HG02642 (cell line): Measurements from ENCODE around the gene COX5A.

ENCODE experiments used
- ATAC-seq: cut with Tn5 transposase; IDR thresholded peaks from one replicate; pipeline ENCODE4 v1.9.1; 2021; ENCODE audit warnings: mild to moderate bottlenecking; ENCODE audit not compliant: unreplicated experiment, poor library complexity

The COX5A gene

DNA sequence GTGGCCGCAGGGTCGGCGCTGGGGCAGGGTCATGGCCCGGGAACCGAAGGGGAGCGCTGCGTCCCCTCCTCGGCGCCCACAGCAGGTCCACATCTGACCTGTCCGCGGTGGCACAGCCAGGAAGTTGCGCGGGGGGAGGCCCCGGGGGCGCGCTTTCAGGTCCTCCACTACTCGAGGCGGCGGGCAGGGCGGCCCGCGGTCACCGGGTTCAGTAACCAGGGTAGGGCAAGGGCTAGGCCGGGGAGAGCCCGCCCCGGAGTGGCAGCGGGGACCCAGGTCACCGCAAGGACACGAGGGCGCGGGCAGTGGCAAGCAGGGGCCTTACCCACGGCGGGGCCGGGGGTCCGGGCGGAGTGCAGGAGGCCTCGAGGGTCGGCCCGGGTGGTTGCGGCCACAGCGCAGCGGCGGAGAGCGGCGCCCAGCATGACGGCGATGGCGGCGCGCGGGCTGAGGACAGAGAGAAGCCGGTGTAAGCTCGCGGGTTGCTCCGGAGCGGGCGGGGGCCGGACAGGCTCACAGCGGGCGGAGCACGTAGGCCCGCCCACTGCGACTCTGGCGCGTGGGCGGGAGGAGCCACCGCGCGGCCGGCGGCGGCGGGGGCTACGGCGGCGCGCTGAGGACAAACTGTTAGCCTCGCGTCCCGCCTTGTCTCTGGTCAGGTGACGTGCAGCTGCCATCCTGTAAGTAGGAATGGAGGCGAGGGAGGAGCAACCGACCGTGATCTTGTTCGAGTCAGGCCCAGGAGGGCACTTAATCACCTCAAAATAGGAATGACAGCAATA lies at the start of gene COX5A:
Gene COX5A (minus strand): TSS at position 484 of the 782 bp plus-strand sequence. CDS start 59 bp downstream, at position 425.
- ATAC-seq = peak; percentile 91

DNA sequence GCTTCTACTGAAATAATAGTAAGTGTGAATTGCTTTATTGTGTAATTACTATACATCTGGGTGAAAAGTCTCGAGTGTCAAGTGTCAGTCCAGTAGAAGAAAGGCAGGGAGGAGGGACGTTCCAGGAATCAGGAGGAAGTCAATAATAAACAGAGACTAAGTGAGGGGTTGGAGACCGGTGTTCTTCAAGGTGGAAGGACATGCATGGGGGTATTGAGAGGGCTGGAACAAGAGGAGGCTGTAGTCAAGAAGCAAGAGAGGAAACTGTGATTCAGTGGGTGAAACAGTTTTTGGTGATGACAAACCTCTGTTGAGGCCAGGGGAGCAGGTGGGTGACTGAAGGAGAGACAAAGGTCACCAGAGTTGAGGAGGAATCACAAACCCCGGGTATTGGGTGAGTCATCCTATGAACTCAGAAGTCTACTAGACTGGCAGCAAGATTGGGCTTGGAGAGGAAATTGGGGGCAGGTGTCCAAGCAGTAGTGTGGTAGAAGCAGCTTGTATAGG lies 45.9 kb upstream of the COX5A start:
- ATAC-seq = no peak

DNA sequence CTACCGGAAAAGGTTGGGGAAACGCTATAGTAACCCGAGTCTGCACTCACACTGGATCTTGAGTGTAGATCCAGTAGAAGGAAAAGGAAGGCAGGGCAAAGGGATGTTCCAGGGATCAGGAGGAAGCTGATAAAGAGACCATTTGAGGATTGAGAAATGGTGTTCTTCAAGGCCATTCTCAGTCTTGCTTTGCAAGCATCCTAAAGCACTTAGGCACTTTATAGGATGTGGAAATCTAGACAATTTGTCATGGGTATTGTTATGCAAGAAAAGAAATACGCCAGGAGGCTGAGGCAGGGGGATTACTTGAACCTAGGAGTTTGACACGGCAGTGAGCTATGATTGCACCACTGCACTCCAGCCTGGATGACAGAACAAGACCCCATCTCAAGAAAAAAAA lies 44.3 kb upstream of the COX5A start:
- no peak for ATAC-seq

DNA sequence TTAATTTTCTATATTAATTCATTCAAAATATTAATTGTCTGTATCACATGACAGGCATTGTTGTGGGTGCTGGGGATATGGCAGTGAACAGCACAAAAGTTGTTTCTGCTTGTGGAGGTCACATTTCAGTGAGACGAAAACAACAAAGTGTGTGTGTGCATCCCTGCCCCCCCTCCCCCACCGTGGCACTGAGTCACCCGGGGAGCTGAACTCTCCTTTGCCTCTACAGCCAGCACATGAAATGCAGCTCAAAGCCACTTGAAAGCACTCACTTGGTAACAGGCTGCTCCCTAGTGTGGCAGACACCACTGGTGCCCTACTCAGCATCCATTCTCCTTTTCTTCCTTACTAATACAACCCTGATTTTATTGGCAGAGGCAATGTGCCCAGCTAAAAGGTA lies 40.6 kb upstream of the COX5A start:
- ATAC-seq = no peak

DNA sequence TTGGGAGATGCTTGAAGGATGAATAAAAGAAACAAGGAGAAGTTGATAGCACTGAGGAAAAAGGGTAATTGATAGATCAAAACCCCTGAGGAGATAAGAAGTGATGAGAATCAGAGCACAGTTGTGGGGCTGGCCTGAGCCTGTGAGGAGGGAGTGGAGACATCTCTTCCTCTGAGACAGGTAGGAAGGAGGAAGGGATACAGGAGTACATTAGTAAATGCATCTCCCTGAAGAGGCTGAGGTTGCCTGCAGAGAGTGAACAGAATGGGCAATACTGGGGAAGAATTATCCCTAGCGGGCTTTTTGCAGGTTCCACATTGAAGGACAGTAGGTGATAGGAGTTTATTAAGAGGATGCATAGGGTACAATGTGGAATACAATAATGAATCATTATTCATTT lies 40.2 kb upstream of the COX5A start:
- ATAC-seq = no peak

DNA sequence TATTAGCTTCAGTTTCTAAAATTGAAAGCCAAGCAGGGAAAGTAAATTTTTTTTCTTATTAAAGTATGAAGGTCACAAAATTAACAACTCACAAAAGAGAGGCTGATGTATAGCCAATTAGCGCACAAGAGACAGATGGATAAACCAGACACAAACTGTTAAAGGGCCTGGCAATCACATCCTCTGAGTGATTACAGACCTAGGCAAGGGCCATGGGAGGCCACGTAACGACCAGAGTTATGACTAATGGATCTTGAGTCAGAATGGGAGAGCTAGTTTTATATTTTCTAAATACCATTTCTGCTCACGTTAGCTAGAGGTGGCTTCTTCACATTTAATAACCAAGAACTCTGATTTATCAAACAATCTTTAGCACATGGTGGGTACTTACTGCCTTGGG lies 39.7 kb upstream of the COX5A start:
- no peak for ATAC-seq

DNA sequence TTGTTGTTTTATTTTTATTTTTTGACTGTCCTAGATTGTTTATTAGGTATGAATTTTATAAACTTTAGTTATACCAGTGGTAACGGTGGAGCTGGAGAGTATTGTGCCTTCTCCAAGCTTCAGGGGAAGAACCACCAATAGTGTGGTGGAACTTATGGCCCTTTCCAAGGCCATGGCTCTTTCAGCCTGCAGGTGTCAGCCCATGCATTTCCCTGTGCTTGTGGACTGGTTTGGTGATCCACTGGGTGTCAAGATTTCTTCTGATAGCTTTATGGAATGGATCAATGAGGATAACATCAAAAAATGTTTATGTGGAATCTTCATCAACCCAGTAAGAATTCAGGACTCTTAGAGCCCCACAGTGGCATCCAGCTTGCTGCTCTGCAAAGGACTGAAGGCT lies 38.3 kb upstream of the COX5A start:
- ATAC-seq = no peak

DNA sequence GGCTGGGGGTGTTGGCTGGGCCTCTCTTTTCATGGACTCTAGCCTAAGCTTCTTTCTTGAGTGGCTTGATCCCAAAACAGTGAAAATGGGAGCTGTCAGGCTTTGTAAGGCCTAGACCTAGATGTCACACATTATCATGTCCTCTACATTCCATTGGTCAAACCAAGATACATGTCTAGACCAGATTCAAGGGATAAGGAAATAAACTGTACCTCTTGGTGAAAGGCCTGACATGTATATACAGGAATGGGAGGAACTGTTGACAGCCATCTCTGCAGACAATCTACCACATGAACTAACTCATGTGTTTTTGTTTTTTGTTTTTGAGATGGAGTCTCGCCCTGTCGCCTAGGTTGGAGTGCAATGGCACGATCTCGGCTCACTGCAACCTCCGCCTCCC lies 29.8 kb upstream of the COX5A start:
- no peak for ATAC-seq

DNA sequence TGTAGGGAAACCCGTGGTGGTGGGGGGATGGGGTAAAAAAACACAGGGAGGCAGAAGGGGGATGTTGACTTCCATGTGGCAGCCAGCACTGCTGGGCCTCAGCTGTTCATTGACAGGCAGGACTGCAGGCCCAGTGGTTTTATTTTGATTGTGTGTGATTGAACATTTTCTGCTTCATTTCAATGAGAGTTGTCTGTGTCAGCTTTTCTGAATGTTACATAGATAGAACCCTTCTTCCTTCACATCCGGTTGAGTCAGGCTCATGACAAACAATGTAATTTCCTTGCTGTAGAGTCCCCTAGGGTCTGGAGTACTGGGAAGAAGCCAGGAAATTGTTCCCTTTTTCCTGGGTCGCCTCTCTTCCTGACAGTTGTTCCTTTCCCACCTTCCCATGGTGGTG lies 26.9 kb upstream of the COX5A start:
- ATAC-seq = no peak

DNA sequence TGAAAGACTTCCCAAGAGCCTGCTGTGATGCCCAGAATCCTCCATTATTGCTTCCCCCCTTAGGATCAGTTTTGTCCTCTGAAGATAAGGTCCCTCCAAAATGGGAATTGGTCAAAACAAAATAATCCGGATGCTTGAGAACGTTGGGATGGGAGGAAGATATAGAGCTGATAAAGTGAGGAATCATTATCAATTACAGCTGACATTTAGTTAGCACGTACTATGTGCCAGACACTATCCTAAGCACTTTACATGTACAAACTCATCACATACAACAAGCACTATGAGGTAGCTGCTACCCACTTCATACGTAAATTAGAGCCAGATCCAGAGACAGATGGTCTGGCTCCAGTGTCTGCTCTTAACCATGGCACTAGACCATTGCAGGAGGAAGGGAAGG lies 25.3 kb upstream of the COX5A start:
- no peak for ATAC-seq

DNA sequence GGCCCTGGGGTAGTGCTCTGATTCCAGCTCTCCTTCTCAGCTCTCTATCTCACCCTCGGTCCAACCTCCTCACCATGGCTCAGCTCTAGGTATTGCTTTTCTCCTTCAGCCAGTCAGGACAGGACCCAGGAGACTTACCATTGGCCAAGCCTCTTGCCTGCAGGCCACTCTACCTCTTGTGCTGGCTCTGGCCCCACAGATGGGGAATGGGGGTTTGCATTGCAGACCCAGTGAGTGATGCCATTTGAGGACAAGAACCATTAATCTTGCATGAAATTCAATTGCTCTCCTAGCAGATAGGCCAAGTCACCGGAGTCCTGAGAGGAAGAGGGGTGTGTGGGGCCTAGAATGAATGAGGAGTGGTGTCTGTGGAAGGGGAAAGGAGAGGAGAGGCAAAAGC lies 24.8 kb upstream of the COX5A start:
- no peak for ATAC-seq

DNA sequence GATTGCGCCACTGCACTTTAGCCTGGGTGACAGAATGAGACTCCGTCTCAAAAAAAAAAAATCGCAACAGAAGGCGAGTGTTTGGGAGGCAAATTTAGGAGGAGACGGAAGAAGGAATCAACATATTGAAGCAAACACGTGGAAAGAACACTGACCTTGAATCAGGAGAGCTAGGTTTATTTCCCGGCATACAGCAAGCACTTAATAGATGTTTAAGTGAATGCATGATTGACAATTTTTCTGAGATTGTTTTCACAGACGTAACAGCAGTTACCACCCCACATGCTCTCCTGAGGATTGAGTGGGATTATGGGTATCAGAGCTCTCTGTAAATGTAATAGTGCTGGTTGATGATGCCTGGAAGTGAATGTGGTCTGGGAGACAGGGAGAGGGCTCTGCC lies 24.3 kb upstream of the COX5A start:
- no peak for ATAC-seq

DNA sequence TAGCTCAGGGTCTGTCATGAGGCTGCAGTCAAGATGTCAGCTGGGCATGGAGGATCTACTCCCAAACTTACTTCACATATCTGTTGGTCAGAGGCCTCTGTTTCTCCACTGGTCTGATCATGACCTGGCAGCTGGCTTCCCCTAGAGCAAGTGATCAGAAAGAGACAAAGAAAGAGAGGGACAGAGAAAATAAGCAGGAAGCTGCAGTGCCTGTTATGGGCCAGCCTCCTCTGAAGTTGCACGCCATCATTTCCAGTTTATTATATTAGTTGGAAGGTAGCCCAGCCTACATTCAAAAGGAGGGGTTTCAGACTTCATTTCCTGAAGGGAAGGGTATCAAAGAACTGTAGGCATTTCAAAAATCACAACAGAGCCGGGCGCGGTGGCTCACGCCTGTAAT lies 23.7 kb upstream of the COX5A start:
- ATAC-seq = no peak

DNA sequence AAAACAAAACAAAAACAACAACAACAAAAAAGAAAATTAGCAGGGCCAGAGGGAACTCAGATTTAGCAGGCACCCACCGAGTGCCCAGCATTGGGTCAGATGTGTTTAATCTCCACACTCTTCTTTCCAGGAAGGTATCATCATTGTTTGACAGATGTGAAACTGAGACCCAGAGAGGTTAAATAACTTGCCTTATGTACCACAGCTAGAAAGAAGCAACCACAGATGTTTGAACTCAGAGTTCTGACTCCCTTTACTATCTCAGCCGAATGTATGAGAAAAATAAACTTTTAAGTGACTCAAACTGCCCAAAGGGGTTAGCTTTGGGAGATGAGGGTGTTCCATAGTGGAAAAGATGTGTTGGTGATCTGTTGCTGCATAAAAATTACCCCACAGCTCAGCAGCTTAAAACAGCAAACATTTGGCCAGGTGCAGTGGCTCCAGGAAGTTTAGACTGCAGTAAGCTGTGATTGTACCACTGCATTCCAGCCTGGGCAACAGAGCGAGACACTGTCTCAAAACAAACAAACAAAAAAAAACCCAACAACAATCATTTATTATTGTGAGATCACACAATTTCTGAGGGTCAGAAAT lies 23.2 kb upstream of the COX5A start:
- ATAC-seq = no peak

DNA sequence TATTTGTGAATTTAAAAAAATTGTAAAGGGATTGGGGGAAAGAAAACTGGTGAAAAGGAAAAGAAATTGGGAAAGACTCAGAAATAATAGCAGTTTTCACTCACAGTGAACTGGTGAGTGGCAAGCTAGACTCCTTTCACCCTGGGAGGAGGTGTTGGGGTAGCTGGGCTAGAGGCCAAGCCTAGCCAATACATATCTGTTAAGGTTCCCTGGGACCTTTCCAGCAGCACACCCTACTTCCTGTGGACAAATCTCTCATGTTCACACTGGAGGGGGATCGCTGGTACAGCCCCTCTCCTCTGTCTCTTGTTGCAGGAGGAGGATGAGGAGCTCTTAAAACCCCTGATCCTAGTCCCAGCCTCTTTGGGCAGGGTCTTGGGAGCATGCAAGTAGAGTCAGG lies 22.4 kb upstream of the COX5A start:
- ATAC-seq = no peak

DNA sequence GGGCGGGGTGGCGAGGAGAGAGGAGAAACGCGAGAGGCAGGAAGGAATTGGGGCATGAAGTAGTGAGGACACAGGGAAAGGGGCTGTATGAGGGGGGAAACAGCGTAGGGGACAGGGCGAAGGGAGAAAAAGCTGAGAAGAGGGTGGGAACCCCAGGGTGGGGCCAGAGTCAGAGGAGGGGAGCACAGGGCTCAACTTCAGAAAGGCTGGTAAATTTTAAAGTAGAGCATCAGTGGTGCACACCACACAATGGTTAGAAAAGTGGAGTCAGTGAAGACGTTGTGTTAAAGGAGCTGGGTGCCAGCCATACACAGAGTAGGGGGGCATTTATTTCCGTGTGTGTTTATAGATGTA lies 21.7 kb upstream of the COX5A start:
- ATAC-seq = no peak

DNA sequence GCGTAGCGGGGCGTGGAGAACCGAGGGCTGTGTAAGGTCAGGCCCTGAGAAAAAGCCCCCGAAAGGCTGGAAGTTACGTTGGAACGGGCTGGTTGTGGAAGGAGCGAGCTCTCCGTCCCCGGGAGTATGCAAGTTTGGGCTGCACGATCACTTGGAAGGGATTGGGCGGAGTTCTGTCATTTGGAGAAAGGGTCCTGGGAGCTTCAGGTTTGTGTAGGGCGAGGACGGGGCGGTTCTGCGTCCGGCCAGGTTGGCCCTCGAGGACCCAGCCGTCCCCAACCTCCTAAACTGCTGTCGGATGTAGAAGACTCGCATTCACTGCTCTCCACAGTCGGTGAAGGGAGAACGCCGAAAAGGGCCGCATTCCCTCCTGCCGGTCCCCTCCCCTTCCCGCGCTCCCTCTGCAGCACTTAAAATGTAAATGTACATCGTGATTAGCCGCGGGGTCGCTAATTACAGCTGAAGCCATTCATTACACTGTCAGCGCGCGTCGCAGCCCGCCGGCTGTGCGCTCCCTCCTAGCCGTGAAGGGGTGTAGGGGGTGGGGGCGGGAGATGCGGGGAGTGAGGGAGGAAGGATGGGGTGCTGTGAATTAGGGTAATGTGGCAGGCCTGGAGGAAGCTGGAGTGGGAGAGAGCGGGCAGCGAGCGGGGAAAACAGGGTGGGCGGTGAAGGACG lies 21.2 kb upstream of the COX5A start:
- no peak for ATAC-seq

DNA sequence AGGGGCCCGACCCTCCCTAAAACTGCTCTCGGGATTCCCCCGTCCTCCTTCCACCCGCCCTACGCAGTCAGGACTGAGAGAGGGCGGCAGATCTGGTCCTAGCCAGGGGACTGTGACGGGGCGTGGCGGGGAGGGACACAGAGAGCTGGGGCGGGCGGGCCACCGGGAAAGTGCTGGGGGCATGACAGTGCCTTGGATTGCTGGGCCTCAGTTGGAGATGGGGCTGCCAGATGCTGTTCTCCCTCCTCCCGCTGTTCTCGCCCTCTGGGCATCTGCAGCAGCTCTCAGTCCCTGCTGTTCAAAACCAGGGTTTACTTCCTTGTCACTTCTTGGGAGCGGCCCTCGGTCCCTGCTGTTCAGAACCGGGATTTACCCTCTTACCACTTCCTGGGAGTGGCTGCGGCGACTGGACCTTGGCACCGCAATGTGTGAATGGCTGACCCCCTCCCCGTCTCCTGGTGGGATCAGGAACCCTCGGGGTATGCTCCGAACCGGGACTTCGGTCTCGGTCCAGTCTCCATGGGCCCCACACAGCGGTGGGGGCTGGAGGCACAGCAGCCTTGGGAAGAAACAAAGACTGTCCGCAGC lies 20.5 kb upstream of the COX5A start:
- ATAC-seq = no peak

DNA sequence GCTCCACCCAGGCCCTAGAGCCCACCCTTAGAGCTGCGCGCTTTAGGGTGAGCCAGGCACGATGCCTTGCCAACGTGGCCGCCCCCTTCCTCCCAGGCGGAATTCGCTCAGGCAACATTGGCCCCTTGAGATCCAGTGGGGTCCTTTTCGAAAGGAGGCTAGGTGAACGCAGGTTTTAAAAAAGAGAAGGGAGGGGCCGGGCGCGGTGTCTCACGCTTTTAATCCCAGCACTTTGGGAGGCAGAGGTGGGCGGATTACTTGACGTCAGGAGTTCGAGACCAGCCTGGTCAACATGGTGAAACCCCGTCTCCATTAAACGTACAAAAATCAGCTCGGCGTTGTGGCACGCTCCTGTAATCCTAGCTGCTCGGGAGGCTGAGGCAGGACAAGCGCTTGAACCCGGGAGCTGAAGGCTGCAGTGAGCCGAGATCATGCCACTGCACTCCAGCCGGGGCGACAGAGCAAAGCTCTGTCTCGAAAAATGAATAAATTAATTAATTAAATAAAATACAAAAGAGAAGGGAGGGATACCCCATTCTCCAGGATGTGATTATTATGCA lies 19.7 kb upstream of the COX5A start:
- ATAC-seq = no peak

DNA sequence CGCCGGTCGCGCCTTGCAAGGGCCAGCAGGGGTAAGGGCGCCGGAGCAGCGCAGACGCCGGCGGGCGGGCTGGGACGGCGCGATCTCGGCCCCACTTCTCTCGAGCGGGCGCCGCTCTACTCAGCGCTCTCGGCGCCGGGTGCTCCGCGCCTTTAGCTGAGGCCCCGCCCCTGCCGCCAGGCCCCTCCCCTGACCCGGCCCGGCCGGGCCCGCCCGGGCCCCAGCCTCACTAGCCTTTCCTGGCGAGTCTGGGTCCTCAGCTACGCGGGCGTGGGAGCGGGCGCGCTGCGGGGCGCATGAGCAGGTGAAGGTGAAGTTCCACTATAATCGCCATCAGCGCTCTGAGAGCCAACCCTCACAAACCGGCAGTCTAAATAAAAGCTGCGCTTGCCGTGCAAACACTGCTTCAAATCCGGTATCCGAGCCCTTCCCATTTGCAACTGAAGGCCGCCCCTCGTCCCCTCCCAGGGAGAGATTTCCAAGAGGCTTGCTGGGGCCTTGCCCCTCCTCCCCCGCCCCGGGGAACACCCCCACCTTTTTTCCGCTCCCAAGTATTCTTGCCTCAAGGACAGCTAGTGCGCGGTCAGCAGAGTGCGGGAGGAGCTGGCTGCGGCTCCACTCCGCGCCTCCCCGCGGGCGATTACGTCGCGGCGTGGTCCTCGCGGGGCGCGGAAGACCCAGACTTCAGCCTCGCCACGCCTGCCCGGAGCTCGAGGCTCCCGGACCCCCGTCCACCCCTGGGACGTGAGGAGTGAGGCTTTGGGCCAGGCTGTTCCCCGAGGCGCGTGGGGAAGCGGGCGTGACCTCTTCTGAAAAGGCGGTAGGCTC lies 19.0 kb upstream of the COX5A start, which contains the start of gene RPP25:
Gene RPP25 (minus strand): TSS at position 125 of the 828 bp plus-strand sequence. CDS start 189 bp downstream, outside the sequence.
- peak; percentile 72 for ATAC-seq
